Stimulated activated CD8-positive, alpha-beta memory T cell treated with anti-CD3 and anti-CD28 coated beads, Interleukin-15, amount 100 ng/mL, for 24 hours (primary cell): ENCODE data around the gene BNIP3.
"Not testable (repeated sequence)": the region's sequence is repeated elsewhere in the genome, so short reads cannot be mapped to it uniquely, and the experiment has no call there.

ENCODE experiments used
- DNase-seq: peaks from one replicate; pipeline ENCODE4 v3.0.0-alpha.2; 2020; ENCODE audit warnings: low read depth

BNIP3 gene

GRCh38 chr10:131929122-131929845 lies 52.4 kb downstream of the BNIP3 start:
- no peak for DNase-seq

GRCh38 chr10:131928248-131929095 lies 53.3 kb downstream of the BNIP3 start:
- DNase-seq = no peak

GRCh38 chr10:131926743-131927595 lies 54.8 kb downstream of the BNIP3 start:
- no peak for DNase-seq

- DNase-seq = no peak
These were observed 55.5 kb downstream of the BNIP3 start for GRCh38 chr10:131926253-131926652.

GRCh38 chr10:131925716-131926115 lies 56.0 kb downstream of the BNIP3 start:
- DNase-seq = no peak

GRCh38 chr10:131925011-131925649 lies 56.6 kb downstream of the BNIP3 start:
- no peak for DNase-seq

- DNase-seq = no peak
These were observed 58.5 kb downstream of the BNIP3 start for GRCh38 chr10:131923038-131923756.

GRCh38 chr10:131921184-131921583 lies 60.5 kb downstream of the BNIP3 start:
- no peak for DNase-seq

- DNase-seq = no peak
These were observed 61.0 kb downstream of the BNIP3 start for GRCh38 chr10:131920693-131921092.

GRCh38 chr10:131920151-131920550 lies 61.6 kb downstream of the BNIP3 start:
- no peak for DNase-seq

- not testable (repeated sequence) for DNase-seq
These were observed 62.3 kb downstream of the BNIP3 start for GRCh38 chr10:131919461-131919860.
